IPS DF 19.7 (cell line): ENCODE results near the gene DHX40.
"Not testable (repeated sequence)": the region's sequence is repeated elsewhere in the genome, so short reads cannot be mapped to it uniquely, and the experiment has no call there.

Source experiments
- DNase-seq: peaks from one replicate; pipeline ENCODE4 v3.0.0-alpha.2; 2013; ENCODE audit warnings: low read depth, low spot score

The DHX40 gene

GRCh38 chr17:59631276-59631675 is 65.9 kb downstream of the DHX40 start:
- DNase-seq, result no peak

GRCh38 chr17:59632398-59632797 is 67.0 kb downstream of the DHX40 start:
- DNase-seq, result no peak

- DNase-seq, result no peak
Observed at GRCh38 chr17:59633658-59634359, 68.4 kb downstream of the DHX40 start.

GRCh38 chr17:59634632-59635541 is 69.5 kb downstream of the DHX40 start:
- DNase-seq, result no peak

GRCh38 chr17:59637611-59638310 is 72.4 kb downstream of the DHX40 start:
- DNase-seq, result no peak

GRCh38 chr17:59638553-59638952 is 73.1 kb downstream of the DHX40 start:
- DNase-seq, result no peak

GRCh38 chr17:59641799-59642484 is 76.5 kb downstream of the DHX40 start:
- DNase-seq, result no peak

GRCh38 chr17:59642565-59642964 is 77.2 kb downstream of the DHX40 start:
- DNase-seq, result no peak

GRCh38 chr17:59643159-59644140 is 78.0 kb downstream of the DHX40 start:
- DNase-seq, result no peak

- no peak for DNase-seq
Observed at GRCh38 chr17:59647288-59647687, 81.9 kb downstream of the DHX40 start.

- DNase-seq, result no peak
Observed at GRCh38 chr17:59649886-59650285, 84.5 kb downstream of the DHX40 start.

- no peak for DNase-seq
Observed at GRCh38 chr17:59650642-59651041, 85.2 kb downstream of the DHX40 start.

- no peak for DNase-seq
Observed at GRCh38 chr17:59651346-59651745, 85.9 kb downstream of the DHX40 start.

- no peak for DNase-seq
Observed at GRCh38 chr17:59652119-59652518, 86.7 kb downstream of the DHX40 start.

GRCh38 chr17:59656624-59657023 is 91.2 kb downstream of the DHX40 start:
- not testable (repeated sequence) for DNase-seq
